PFSK-1 (cell line): ENCODE results near the gene ACER3.

Source experiments
- FOXP2 ChIP-seq: optimal IDR thresholded peaks from 2 replicates; pipeline ENCODE3; 2011; ENCODE audit warnings: borderline replicate concordance, control low read depth, inconsistent platforms; ENCODE audit not compliant: insufficient read depth; ENCODE audit errors: extremely low read length, extremely low read depth
- POLR2AphosphoS5 ChIP-seq: IDR thresholded peaks from 2 replicates; pipeline ENCODE4 v1.6.1; 2012; ENCODE audit warnings: low read depth, mild to moderate bottlenecking, control low read depth, low read length, moderate library complexity
- SIN3A ChIP-seq: IDR thresholded peaks from 2 replicates; pipeline ENCODE4 v1.6.1; 2012; ENCODE audit warnings: mild to moderate bottlenecking, low read length, moderate library complexity, borderline replicate concordance; ENCODE audit not compliant: insufficient read depth
- TAF1 ChIP-seq: IDR thresholded peaks from 2 replicates; pipeline ENCODE4 v1.6.1; 2012; ENCODE audit warnings: low read length, control low read depth, borderline replicate concordance; ENCODE audit not compliant: insufficient read depth
- TF ChIP-seq, protein P1 (sequence below), 2 experiments: IDR thresholded peaks; 2 replicates each; pipeline versions ENCODE4 v1.6.1 to v1.8.0; 2011 to 2012; ENCODE audit warnings: low read depth in 2 of 2, low read length in 2 of 2, control low read depth in 1 of 2, inconsistent platforms in 1 of 2, mild to moderate bottlenecking in 1 of 2, moderate library complexity in 1 of 2; ENCODE audit not compliant: insufficient read depth in 1 of 2

Gene ACER3

DNA sequence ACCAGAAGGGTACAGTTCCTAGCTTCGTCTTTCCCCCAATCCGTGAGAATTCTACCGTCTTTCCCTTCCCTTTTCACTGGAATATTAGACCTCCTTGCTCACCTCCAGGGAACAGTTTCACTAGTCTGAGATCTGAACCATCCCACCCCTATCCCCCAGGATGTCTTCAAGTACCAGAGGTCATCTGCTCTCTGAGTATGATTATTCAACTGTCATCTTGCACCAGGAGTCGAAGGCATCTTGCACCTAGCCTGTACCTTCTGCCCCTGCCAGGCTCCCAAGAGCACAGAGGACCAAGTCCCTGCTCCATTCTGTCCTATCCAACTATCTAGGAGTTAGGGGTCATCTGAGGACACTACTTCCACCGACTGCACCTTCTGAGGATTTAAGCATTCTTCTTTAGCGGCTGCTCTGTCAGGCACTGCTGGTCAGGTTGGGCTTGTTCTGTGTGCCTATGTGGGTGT lies 804 bp downstream of the ACER3 start:
- no peak for TF ChIP-seq FOXP2
- TF ChIP-seq TAF1: no peak
- TF ChIP-seq, protein P1, sequence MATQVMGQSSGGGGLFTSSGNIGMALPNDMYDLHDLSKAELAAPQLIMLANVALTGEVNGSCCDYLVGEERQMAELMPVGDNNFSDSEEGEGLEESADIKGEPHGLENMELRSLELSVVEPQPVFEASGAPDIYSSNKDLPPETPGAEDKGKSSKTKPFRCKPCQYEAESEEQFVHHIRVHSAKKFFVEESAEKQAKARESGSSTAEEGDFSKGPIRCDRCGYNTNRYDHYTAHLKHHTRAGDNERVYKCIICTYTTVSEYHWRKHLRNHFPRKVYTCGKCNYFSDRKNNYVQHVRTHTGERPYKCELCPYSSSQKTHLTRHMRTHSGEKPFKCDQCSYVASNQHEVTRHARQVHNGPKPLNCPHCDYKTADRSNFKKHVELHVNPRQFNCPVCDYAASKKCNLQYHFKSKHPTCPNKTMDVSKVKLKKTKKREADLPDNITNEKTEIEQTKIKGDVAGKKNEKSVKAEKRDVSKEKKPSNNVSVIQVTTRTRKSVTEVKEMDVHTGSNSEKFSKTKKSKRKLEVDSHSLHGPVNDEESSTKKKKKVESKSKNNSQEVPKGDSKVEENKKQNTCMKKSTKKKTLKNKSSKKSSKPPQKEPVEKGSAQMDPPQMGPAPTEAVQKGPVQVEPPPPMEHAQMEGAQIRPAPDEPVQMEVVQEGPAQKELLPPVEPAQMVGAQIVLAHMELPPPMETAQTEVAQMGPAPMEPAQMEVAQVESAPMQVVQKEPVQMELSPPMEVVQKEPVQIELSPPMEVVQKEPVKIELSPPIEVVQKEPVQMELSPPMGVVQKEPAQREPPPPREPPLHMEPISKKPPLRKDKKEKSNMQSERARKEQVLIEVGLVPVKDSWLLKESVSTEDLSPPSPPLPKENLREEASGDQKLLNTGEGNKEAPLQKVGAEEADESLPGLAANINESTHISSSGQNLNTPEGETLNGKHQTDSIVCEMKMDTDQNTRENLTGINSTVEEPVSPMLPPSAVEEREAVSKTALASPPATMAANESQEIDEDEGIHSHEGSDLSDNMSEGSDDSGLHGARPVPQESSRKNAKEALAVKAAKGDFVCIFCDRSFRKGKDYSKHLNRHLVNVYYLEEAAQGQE (IDR thresholded peaks at IDR 0.05; ENCODE audit: insufficient read depth in 1 of 2, low read depth in 2 of 2, low read length in 2 of 2): no peak; a peak in 1 of 4 replicates

DNA sequence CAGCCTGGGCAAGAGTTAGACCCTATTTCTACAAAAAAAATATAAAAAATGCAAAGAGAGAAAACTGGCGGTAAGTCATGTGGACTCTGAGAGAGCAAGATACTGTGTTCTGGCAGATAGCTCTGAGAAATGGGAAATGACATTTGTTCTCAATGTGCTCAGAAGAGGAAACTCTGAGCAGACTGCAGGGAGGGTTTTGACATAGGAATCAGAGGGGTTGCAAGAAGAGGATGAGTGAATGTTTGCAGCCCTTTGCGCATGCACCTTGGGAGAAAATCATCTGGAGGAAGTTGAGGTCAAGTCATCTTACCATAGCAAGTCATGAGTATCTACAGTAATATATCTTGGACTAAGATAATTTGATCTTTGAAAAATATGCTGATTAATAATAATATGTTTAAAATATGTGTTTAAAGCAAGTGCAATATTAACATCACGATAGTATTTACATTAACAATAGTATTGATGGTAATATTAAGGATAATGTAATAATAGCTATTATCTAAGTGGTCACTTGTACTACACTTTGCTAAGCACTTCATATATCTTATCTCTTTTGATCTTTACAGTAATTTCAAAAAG lies 2.6 kb downstream of the ACER3 start:
- TF ChIP-seq POLR2AphosphoS5 (no peak), SIN3A (no peak), FOXP2 (no peak), TAF1 (no peak)
- TF ChIP-seq, protein P1 (IDR thresholded peaks at IDR 0.05; ENCODE audit: insufficient read depth in 1 of 2, low read depth in 2 of 2, low read length in 2 of 2): no peak

DNA sequence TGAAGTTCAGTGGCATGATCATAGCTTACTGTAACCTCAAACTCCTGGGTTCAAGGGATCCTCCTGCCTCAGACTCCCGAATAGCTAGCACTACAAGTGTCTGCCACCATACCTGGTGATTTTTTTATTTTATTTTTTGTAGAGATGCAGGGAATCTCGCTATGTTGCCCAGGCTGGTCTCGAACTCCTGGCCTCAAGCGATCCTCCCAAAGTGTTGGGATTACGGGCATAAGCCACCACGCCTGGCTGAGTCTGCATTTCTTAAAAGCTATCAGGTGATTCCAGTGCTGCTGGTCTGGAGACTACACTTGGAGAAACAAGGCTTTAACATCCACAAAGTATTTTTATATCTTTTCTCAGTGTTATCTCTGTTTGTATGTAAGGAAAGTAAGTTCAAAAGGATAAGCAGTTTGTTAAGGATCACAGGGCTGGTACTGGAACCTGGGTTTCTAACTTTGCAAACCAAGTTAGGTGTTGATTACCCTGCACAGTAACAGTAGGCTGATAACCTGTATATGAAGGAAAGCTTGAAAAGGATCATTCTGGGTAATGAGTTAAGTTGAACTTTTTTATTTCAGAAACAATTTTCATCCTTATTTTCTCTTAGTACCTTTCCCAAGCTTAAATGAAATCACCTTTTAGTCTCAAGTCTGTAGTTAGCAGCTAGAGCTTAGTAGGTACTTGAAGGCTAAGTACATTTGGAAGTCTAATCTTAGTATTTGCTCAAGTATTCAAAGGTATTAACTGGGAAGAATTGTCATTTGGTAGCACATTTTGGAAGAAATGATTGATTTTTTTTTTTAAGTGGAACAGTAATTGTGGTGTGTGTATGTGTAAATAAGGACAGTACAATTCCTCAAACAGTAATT lies 12.5 kb downstream of the ACER3 start:
- TF ChIP-seq POLR2AphosphoS5 (no peak), TAF1 (no peak), SIN3A (no peak), FOXP2 (no peak)
- TF ChIP-seq, protein P1 (IDR thresholded peaks at IDR 0.05; ENCODE audit: insufficient read depth in 1 of 2, low read depth in 2 of 2, low read length in 2 of 2): no peak

DNA sequence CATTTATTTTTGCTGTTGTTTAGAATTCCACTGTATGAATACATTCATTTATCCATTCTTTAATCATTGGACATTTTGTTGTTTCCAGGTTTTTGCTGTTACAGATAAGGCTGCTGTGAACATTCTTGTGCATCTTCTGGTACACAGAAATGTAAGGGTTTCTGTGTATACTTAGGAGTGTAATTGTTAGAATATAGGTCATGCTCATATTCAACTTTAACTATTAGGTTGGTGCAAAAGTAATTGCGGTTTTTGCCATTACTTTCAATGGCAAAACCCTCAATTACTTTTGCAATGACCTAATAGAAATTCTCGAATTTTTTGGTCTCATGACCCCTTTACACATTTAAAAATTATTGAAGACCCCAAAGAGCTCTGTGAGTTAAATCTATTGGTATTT lies 17.3 kb downstream of the ACER3 start:
- TF ChIP-seq POLR2AphosphoS5: no peak
- TF ChIP-seq, protein P1 (IDR thresholded peaks at IDR 0.05; ENCODE audit: insufficient read depth in 1 of 2, low read depth in 2 of 2, low read length in 2 of 2): no peak
- TF ChIP-seq TAF1: no peak
- TF ChIP-seq SIN3A: no peak
- no peak for TF ChIP-seq FOXP2
